LNCaP clone FGC (cell line): ENCODE results near the gene WNT8A.

Source experiments
- DNase-seq: peaks from one replicate; pipeline ENCODE4 v3.0.0-alpha.2; 2011; ENCODE audit warnings: low read depth
- H3K4me3 ChIP-seq: 2 replicates; pipeline ENCODE4 v1.5.1; 2011; ENCODE audit warnings: mild to moderate bottlenecking, low read depth, low read length, control low read depth
- TF ChIP-seq, protein P1 (sequence below): IDR thresholded peaks from 2 replicates; pipeline ENCODE4 v1.5.1; 2012; ENCODE audit warnings: mild to moderate bottlenecking; ENCODE audit not compliant: control insufficient read depth, insufficient read depth; ENCODE audit errors: extremely low read depth

Gene WNT8A

DNA sequence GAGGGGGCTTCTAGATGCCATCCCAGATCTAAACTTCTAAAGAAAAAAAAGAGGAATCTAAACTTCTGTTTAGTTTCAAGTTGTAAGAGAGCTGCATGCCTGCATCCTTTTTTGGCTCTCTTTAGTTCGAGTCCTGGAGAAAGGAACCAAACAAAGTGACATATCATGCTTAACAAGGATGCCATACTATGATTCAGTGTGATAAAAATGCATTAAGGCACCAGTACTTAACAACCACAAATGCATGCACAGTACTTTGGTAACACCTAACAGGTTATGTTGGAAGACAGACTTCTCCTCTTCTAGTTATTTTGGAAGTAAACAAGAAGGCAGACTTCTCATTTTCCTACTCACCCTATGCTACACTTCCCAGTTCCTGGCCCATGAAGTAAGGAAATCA lies 28.1 kb downstream of the WNT8A start:
- H3K4me3 ChIP-seq = no peak overlapping the region
- no peak for DNase-seq
- TF ChIP-seq, protein P1, sequence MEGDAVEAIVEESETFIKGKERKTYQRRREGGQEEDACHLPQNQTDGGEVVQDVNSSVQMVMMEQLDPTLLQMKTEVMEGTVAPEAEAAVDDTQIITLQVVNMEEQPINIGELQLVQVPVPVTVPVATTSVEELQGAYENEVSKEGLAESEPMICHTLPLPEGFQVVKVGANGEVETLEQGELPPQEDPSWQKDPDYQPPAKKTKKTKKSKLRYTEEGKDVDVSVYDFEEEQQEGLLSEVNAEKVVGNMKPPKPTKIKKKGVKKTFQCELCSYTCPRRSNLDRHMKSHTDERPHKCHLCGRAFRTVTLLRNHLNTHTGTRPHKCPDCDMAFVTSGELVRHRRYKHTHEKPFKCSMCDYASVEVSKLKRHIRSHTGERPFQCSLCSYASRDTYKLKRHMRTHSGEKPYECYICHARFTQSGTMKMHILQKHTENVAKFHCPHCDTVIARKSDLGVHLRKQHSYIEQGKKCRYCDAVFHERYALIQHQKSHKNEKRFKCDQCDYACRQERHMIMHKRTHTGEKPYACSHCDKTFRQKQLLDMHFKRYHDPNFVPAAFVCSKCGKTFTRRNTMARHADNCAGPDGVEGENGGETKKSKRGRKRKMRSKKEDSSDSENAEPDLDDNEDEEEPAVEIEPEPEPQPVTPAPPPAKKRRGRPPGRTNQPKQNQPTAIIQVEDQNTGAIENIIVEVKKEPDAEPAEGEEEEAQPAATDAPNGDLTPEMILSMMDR = no peak

DNA sequence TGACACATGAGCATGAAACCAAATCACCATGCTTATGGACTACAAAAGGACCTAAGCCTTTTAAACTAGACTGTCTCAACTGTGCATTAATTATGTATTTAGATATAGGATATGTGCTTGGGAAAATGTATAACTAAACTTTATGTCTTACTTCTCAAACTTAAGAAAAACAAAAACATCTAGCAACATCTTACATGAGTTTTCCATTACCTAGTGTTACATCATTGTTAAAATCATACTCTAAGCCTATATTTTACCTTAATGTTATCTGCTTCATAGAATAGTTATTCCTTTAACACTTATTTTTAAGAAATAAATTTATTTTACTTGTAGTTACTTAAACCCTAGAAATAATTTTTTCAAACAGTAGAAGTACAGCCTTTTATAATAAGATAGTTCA lies 31.4 kb downstream of the WNT8A start:
- TF ChIP-seq, protein P1 = no peak
- no peak overlapping the region for H3K4me3 ChIP-seq
- no peak for DNase-seq

DNA sequence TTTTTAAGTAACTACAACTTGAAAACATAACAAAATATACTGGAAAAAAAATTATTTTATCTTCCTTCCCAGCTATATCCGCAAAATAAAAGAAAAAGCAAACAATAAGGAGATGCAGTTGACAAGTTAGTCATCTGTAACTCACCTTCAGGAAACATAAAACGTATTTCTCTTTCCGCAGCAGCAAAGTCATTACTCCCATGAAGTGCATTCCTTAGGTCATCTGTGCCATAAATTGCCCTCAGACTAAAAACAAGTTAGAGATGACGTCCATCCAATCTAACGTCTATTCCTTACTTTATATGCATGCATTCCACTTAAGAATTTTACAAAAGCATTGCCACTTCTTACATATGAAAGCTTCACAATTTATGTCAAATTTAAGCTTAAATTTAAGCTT lies 44.5 kb downstream of the WNT8A start:
- no peak overlapping the region for H3K4me3 ChIP-seq
- TF ChIP-seq, protein P1 = no peak
- no peak for DNase-seq

DNA sequence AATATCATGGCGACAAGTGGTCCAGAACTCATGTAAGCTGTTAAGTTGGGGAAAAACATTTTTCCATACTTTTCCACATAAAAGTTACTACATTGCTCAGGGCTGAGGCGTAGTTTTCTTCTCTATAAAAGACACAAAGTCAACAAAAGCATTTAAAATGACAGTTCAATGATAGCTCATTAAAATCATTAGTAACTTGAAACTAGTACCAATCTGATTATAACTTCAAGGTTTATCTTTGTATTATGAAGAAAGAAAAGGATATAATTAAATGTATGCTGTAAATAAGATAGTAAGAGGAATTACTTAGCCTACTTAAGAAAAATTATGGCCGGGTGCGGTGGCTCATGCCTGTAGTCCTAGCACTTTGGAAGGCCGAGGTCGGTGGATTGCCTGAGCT lies 45.5 kb downstream of the WNT8A start:
- no peak for DNase-seq
- TF ChIP-seq, protein P1 = no peak
- no peak overlapping the region for H3K4me3 ChIP-seq

DNA sequence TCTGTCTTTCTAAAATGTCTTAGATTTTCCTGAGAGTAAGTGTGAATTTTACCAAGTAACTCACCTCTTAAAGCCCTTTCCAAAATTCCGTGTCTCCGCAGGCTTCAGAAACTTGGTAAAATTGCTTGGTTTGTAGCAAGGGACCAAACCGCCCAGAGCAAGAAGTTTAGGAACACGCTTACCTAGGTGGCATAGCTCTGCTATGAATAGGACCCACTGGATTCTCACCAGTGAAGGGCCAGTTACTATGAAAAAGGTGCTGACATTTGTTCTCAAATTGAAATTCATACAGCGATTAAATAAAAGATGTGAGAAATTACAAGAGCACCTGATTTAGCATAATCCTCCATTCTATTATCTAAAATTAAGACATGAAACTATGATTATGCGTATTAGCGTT lies 48.7 kb downstream of the WNT8A start:
- H3K4me3 ChIP-seq = no peak overlapping the region
- DNase-seq = no peak
- TF ChIP-seq, protein P1 = no peak

DNA sequence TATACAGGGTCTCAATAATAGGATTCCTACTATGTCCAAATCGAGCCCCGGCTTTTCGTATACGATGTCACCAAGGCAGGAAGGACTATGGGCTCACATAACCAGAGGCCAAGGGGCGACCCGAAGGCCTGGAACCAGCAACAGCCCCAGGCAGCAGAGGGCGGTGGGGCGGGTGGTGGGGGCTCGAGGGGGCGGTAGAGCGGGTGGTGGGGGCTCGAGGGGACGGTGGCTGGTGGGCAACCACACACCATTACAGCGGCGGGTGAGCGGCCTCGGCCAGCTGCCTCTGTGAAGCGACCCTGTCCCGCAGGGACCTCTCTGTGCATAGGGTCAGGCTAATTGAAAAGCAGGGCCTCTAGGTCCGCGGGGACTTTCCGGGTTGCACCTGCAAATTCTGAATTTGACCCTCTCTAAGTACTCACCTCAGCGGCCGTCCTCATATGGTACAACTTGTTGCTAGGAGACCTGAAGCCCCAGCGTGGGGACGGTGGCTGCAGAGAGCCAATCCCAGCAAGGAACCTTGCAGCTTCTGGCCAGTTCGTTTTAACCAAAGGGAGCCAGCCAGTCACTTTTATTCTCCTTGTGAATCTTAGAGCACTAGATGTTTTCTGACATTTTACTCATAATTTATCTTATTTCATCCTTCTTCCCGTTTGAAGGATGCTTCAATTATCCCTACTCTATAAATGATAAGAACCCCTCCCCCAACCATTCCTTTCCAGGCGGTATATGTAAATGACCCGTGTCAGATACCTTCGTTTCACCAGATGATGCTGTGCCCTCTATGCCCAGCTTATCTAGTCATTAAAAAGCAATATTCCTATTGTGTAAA lies 55.3 kb downstream of the WNT8A start, which contains the start of gene NME5:
Gene NME5, minus strand, starts transcription at position 480 of the 832 bp plus-strand sequence. CDS start 648 bp downstream, outside the sequence.
- TF ChIP-seq, protein P1 = no peak
- H3K4me3 ChIP-seq = peak within 1 kb of the TSS; percentile 69
- DNase-seq = peak; percentile 70

DNA sequence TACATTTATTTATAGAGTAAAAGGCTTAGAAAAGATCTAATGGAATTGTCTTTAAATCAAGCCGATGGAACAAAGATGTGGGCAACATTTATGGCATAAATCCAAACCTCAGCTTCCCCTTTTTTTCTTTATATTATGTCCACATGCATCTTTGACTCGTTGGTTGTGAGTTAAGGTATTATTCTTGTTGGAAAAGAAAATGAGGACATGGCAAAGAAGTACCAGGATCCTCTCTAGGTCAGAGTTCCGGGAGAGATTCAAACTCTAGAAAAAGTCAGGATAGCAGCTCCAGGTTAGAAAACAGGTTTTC lies 55.9 kb downstream of the WNT8A start:
- DNase-seq = no peak
- TF ChIP-seq, protein P1 = no peak
- peak overlapping the region; percentile 69 for H3K4me3 ChIP-seq
